Measurements from ENCODE around the gene PCDH9.

The PCDH9 gene

DNA sequence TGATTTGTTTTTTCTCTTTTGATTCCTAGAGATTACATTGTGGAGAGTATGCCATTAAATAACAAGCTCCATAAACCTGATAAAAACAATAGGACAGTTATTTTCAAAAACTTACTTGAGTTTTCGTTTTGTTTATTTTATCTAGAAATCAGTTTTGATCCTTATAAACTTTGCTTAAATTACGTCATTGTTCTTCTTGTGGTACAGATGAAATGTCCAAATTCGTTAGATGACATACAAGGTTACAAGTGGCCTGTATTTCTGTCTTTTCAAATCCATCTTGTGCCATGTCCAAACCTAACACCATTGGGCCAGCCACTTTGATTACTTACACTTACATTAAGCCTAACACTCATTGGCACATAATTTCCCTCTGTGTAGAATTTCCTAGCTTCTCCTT, 372.0 kb downstream of the PCDH9 start:
- TF ChIP-seq, protein P1, sequence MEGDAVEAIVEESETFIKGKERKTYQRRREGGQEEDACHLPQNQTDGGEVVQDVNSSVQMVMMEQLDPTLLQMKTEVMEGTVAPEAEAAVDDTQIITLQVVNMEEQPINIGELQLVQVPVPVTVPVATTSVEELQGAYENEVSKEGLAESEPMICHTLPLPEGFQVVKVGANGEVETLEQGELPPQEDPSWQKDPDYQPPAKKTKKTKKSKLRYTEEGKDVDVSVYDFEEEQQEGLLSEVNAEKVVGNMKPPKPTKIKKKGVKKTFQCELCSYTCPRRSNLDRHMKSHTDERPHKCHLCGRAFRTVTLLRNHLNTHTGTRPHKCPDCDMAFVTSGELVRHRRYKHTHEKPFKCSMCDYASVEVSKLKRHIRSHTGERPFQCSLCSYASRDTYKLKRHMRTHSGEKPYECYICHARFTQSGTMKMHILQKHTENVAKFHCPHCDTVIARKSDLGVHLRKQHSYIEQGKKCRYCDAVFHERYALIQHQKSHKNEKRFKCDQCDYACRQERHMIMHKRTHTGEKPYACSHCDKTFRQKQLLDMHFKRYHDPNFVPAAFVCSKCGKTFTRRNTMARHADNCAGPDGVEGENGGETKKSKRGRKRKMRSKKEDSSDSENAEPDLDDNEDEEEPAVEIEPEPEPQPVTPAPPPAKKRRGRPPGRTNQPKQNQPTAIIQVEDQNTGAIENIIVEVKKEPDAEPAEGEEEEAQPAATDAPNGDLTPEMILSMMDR (IDR thresholded peaks at IDR 0.05; ENCODE audit: poor library complexity, severe bottlenecking): no peak
- no peak overlapping the region for H3K27ac ChIP-seq (ENCODE audit: poor library complexity, severe bottlenecking)
- no peak overlapping the region for H3K4me3 ChIP-seq (ENCODE audit: severe bottlenecking)
- ATAC-seq (ENCODE audit: low read depth) (no peak), DNase-seq (ENCODE audit: low spot score) (no peak)
- no peaks in the 10 kb centered on the region for H3K36me3 ChIP-seq (ENCODE audit: low read depth)
- H3K9me3 ChIP-seq (ENCODE audit: severe bottlenecking): no peaks in the 10 kb centered on the region
- no peaks in the 10 kb centered on the region for H3K27me3 ChIP-seq (ENCODE audit: insufficient read depth, poor library complexity, severe bottlenecking)
- H3K4me1 ChIP-seq (ENCODE audit: insufficient read depth, poor library complexity, severe bottlenecking): peaks cover 25% of the 10 kb centered on the region

DNA sequence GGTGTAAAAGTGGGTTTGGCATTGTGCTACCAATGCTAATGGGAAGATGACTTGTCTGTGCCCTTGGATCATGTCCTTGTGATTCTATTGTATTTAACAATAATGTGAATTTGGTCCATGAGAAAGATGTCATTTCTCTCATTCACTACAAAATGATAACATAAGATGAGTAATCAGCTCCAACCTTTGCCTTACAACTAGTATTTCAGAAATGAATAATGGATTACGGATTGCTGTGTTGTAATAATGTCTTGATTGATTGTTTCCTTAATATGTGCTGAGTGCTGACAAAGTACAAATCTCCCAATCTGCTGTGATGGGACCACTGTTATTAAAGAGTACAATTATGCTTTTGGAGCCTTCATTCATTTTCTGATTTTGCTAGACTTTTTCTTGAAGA, 375.0 kb downstream of the PCDH9 start:
- Histone ChIP-seq H3K27ac (ENCODE audit: poor library complexity, severe bottlenecking) (peak overlapping the region; percentile 11), H3K4me1 (ENCODE audit: insufficient read depth, poor library complexity, severe bottlenecking) (peaks cover 26% of the 10 kb centered on the region)
- TF ChIP-seq, protein P1 (IDR thresholded peaks at IDR 0.05; ENCODE audit: poor library complexity, severe bottlenecking): no peak

DNA sequence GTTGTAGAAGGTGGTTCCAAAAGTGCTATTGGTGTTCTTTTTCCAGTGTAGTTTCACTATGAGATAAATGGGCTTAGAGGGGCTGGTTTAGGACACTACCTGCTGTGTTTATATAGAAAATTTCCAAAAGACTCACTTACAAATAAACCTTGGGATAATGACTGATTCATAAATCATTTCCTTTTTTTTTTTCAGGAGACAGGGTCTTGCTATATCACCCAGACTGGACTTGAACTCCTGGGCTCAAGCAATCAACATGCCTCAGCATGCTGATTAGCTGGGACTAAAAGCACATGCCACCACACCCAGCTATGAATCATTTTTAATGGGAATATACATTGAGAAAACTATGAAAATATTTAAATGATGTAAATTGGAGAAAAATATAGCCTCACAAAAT, 376.6 kb downstream of the PCDH9 start:
- Histone ChIP-seq H3K36me3 (ENCODE audit: low read depth) (no peaks in the 10 kb centered on the region), H3K9me3 (ENCODE audit: severe bottlenecking) (no peaks in the 10 kb centered on the region), H3K4me3 (ENCODE audit: severe bottlenecking) (no peak overlapping the region), H3K27ac (ENCODE audit: poor library complexity, severe bottlenecking) (peak overlapping the region; percentile 26), H3K4me1 (ENCODE audit: insufficient read depth, poor library complexity, severe bottlenecking) (peaks cover 19% of the 10 kb centered on the region), H3K27me3 (ENCODE audit: insufficient read depth, poor library complexity, severe bottlenecking) (no peaks in the 10 kb centered on the region)
- no peak for DNase-seq (ENCODE audit: low spot score)
- ATAC-seq (ENCODE audit: low read depth): peak; percentile 68
- TF ChIP-seq, protein P1 (IDR thresholded peaks at IDR 0.05; ENCODE audit: poor library complexity, severe bottlenecking): no peak

More for the DNA sequence above, 375.0 kb downstream of the PCDH9 start:
- no peaks in the 10 kb centered on the region for H3K36me3 ChIP-seq (ENCODE audit: low read depth)
- H3K9me3 ChIP-seq (ENCODE audit: severe bottlenecking): no peaks in the 10 kb centered on the region
- DNase-seq (ENCODE audit: low spot score) (no peak), ATAC-seq (ENCODE audit: low read depth) (peak; percentile 50; the same call in 2 of the 3 replicates)
- H3K27me3 ChIP-seq (ENCODE audit: insufficient read depth, poor library complexity, severe bottlenecking): no peaks in the 10 kb centered on the region
- no peak overlapping the region for H3K4me3 ChIP-seq (ENCODE audit: severe bottlenecking)

DNA sequence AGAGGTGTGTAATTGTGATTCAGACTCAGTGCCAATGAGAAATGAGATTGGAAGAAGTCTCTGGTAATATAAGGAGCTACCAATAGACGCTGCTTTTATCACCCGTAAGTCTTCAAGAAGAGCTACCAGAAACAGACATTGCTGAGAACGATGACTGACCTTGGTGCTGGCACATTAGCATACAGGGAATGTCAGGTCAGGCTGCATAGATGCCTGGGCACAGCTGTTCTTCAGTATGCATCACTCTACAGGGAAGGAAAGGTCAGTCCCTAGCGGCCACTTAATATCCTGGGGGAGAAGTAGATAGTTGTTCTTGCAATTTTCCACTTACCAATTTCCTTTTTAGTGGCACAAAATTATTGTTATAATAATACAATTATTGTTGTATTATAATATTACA, 380.4 kb downstream of the PCDH9 start:
- H3K4me3 ChIP-seq (ENCODE audit: severe bottlenecking): no peak overlapping the region
- H3K9me3 ChIP-seq (ENCODE audit: severe bottlenecking): no peaks in the 10 kb centered on the region
- ATAC-seq (ENCODE audit: low read depth) (no peak), DNase-seq (ENCODE audit: low spot score) (no peak)
- TF ChIP-seq, protein P1 (IDR thresholded peaks at IDR 0.05; ENCODE audit: poor library complexity, severe bottlenecking): no peak
- H3K27me3 ChIP-seq (ENCODE audit: insufficient read depth, poor library complexity, severe bottlenecking): no peaks in the 10 kb centered on the region
- peaks cover 11% of the 10 kb centered on the region for H3K4me1 ChIP-seq (ENCODE audit: insufficient read depth, poor library complexity, severe bottlenecking)
- H3K27ac ChIP-seq (ENCODE audit: poor library complexity, severe bottlenecking): no peak overlapping the region
- no peaks in the 10 kb centered on the region for H3K36me3 ChIP-seq (ENCODE audit: low read depth)

DNA sequence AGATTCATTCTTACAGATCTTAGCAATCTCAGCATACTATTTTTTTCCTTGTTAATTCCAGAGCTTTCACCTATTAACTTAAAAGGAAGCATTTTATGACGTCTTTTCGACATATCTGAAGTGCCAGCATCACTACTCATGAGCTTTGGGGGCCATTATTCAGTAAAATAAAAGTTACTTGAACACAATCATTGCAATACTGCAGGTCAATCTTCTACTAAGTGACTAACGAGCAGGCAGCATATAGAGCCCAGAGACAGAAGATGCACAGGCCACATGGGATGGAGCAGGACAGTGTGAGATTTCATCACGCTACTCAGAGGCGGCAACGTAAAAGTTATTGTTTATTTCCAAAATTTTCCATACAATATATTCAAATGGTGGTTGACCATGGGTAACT, 382.6 kb downstream of the PCDH9 start:
- no peak for DNase-seq (ENCODE audit: low spot score)
- Histone ChIP-seq H3K4me3 (ENCODE audit: severe bottlenecking) (no peak overlapping the region), H3K27ac (ENCODE audit: poor library complexity, severe bottlenecking) (no peak overlapping the region), H3K27me3 (ENCODE audit: insufficient read depth, poor library complexity, severe bottlenecking) (no peaks in the 10 kb centered on the region), H3K9me3 (ENCODE audit: severe bottlenecking) (no peaks in the 10 kb centered on the region), H3K36me3 (ENCODE audit: low read depth) (no peaks in the 10 kb centered on the region), H3K4me1 (ENCODE audit: insufficient read depth, poor library complexity, severe bottlenecking) (no peaks in the 10 kb centered on the region)
- no peak for ATAC-seq (ENCODE audit: low read depth)
- TF ChIP-seq, protein P1 (IDR thresholded peaks at IDR 0.05; ENCODE audit: poor library complexity, severe bottlenecking): no peak
